Keratinocyte (primary cell): ENCODE results near the gene REPIN1. TPM values are rescaled to one million over a fixed set of nuclear protein-coding genes. Genes with fewer than 3 reads are reported as not detected.
A peak's percentile ranks its signal among the peaks of the same experiment; 100 is the strongest.

Source experiments
- DNase-seq: peaks from one replicate; pipeline ENCODE4 v3.0.0-alpha.2; 2011; ENCODE audit warnings: low read depth, missing footprints, low spot score
- FAIRE-seq: peaks from 2 replicates; lab custom pipeline; 2011; peaks lifted over from hg19 to GRCh38; lab: Jason Lieb, UNC
- H2AFZ ChIP-seq: 2 replicates; pipeline ENCODE4 v1.6.0; 2012; ENCODE audit warnings: low read length, control low read depth, inconsistent platforms; ENCODE audit not compliant: control insufficient read depth
- H3K27ac ChIP-seq: 2 replicates; pipeline ENCODE4 v1.5.1; 2011; ENCODE audit warnings: low read length; ENCODE audit not compliant: control insufficient read depth, insufficient read depth
- H3K27me3 ChIP-seq: 3 replicates; pipeline ENCODE4 v1.6.0; 2011; ENCODE audit warnings: low read length; ENCODE audit not compliant: control insufficient read depth, insufficient read depth; ENCODE audit errors: extremely low read depth
- H3K36me3 ChIP-seq, 2 experiments: 2 replicates in 1 of 2; 3 replicates in 1 of 2; pipeline ENCODE4 v1.5.1; 2011; ENCODE audit warnings: low read length in 2 of 2, mild to moderate bottlenecking in 1 of 2; ENCODE audit not compliant: control insufficient read depth in 2 of 2, insufficient read depth in 2 of 2; ENCODE audit errors: extremely low read depth in 1 of 2
- H3K4me1 ChIP-seq: 3 replicates; pipeline ENCODE4 v1.5.1; 2011; ENCODE audit warnings: low read length; ENCODE audit not compliant: control insufficient read depth, insufficient read depth; ENCODE audit errors: extremely low read depth
- H3K4me2 ChIP-seq: 3 replicates; pipeline ENCODE4 v1.6.0; 2011; ENCODE audit warnings: low read depth, low read length; ENCODE audit not compliant: control insufficient read depth, insufficient read depth; ENCODE audit errors: extremely low read depth
- H3K4me3 ChIP-seq, 3 experiments: fragments of 200-600 bp in 1 of 3; sonication (generic) in 1 of 3; 2 replicates in 2 of 3; 3 replicates in 1 of 3; pipeline ENCODE4 v1.5.1; 2011 to 2016; ENCODE audit warnings: low read length in 3 of 3, mild to moderate bottlenecking in 3 of 3, control low read depth in 2 of 3, inconsistent platforms in 1 of 3, low read depth in 1 of 3, mixed read lengths in 1 of 3, mixed run types in 1 of 3, moderate library complexity in 1 of 3; ENCODE audit not compliant: control insufficient read depth in 2 of 3, insufficient read depth in 2 of 3; ENCODE audit errors: extremely low read depth in 1 of 3
- H3K79me2 ChIP-seq: 2 replicates; pipeline ENCODE4 v1.6.0; 2012; ENCODE audit warnings: low read length; ENCODE audit not compliant: control insufficient read depth, insufficient read depth
- H3K9ac ChIP-seq: 3 replicates; pipeline ENCODE4 v1.6.0; 2011; ENCODE audit warnings: low read length; ENCODE audit not compliant: control insufficient read depth, insufficient read depth; ENCODE audit errors: extremely low read depth
- H3K9me1 ChIP-seq: 3 replicates; pipeline ENCODE4 v1.6.0; 2011; ENCODE audit warnings: low read length; ENCODE audit not compliant: control insufficient read depth, insufficient read depth; ENCODE audit errors: extremely low read depth
- H3K9me3 ChIP-seq: 2 replicates; pipeline ENCODE4 v1.5.1; 2012; ENCODE audit warnings: low read depth, low read length; ENCODE audit not compliant: control insufficient read depth
- H4K20me1 ChIP-seq: 3 replicates; pipeline ENCODE4 v1.6.0; 2011; ENCODE audit warnings: low read length; ENCODE audit not compliant: control insufficient read depth, insufficient read depth; ENCODE audit errors: extremely low read depth
- CTCF ChIP-seq, 3 experiments: IDR thresholded peaks in 1 of 3; conservative IDR thresholded peaks in 1 of 3; optimal IDR thresholded peaks in 1 of 3; 2 replicates in 2 of 3; 3 replicates in 1 of 3; pipeline versions ENCODE3 to v1.5.1; 2011; ENCODE audit warnings: low read length in 3 of 3, mild to moderate bottlenecking in 3 of 3, moderate library complexity in 2 of 3, control low read depth in 1 of 3, inconsistent platforms in 1 of 3; ENCODE audit not compliant: insufficient read depth in 2 of 3; ENCODE audit errors: extremely low read depth in 1 of 3
- EZH2 ChIP-seq: IDR thresholded peaks from one replicate; pipeline ENCODE4 v1.6.1; 2012; ENCODE audit warnings: inconsistent platforms, mild to moderate bottlenecking, low read length, moderate library complexity
- dilution Hi-C: fragments of 300-500 bp; cut with MboI; formaldehyde crosslinking; loops from one replicate; pipeline ENCODE4 v1.7.0; 2020; ENCODE audit warnings: low sequenced_read_pairs; ENCODE audit not compliant: extremely low pct_ligation_motif_present
- polyA plus RNA-seq, 5 experiments: library from polyadenylated mRNA; depleted of rRNA in 3 of 5; stranded (reverse) in 3 of 5; stranded (forward) in 1 of 5; unstranded in 1 of 5; fragments of >200 nt; gene quantifications; 1 replicate in 1 of 5; 2 replicates in 3 of 5; 3 replicates in 1 of 5; pipeline versions ENCODE4 v1.2.1 to v1.2.3, GENCODE V29; 2011 to 2012; ENCODE audit warnings: missing spikeins in 2 of 5, low read depth in 1 of 5, low replicate concordance in 1 of 5

REPIN1 gene
- polyA plus RNA-seq, 1 donor (not counting 4 experiments of a cell fraction or from before 2014, with no cell fraction given): 9.3 TPM

- no peak for DNase-seq
- dilution Hi-C loops: no loop called here
- Histone ChIP-seq H3K4me2 (peak overlapping the region; percentile 90), H4K20me1 (no peaks in the 10 kb centered on the region), H3K36me3 (no peaks in the 10 kb centered on the region), H3K9me3 (no peaks in the 10 kb centered on the region), H3K4me3 (peak overlapping the region in 1 of 3 experiments; percentile 30), H2AFZ (no peak overlapping the region), H3K9ac (no peak overlapping the region), H3K79me2 (peaks cover 5% of the 10 kb centered on the region), H3K9me1 (no peaks in the 10 kb centered on the region), H3K27me3 (no peaks in the 10 kb centered on the region), H3K27ac (no peak overlapping the region), H3K4me1 (peaks cover 22% of the 10 kb centered on the region)
- no peak for FAIRE-seq
- TF ChIP-seq CTCF (optimal IDR thresholded peaks at IDR 0.05 in 1 of 3, IDR thresholded peaks at IDR 0.05 in 1 of 3, conservative IDR thresholded peaks at IDR 0.05 in 1 of 3; ENCODE audit: extremely low read depth in 1 of 3, insufficient read depth in 2 of 3, low read length in 3 of 3) (no peak), EZH2 (no peak)
These were observed 11.8 kb downstream of the REPIN1 start for GRCh38 chr7:150380463-150380862.

GRCh38 chr7:150381096-150381495 lies 12.5 kb downstream of the REPIN1 start:
- H3K9ac ChIP-seq: no peak overlapping the region
- no peaks in the 10 kb centered on the region for H3K36me3 ChIP-seq
- peaks cover 5% of the 10 kb centered on the region for H3K79me2 ChIP-seq
- peaks cover 22% of the 10 kb centered on the region for H3K4me1 ChIP-seq
- no peak overlapping the region for H2AFZ ChIP-seq
- TF ChIP-seq EZH2: no peak
- no peak for TF ChIP-seq CTCF (optimal IDR thresholded peaks at IDR 0.05 in 1 of 3, IDR thresholded peaks at IDR 0.05 in 1 of 3, conservative IDR thresholded peaks at IDR 0.05 in 1 of 3; ENCODE audit: extremely low read depth in 1 of 3, insufficient read depth in 2 of 3, low read length in 3 of 3)
- dilution Hi-C loops: no loop called here
- H3K27me3 ChIP-seq: no peaks in the 10 kb centered on the region
- no peak overlapping the region for H3K4me3 ChIP-seq
- H4K20me1 ChIP-seq: no peaks in the 10 kb centered on the region
- H3K9me1 ChIP-seq: no peaks in the 10 kb centered on the region
- FAIRE-seq: no peak
- no peaks in the 10 kb centered on the region for H3K9me3 ChIP-seq
- peak overlapping the region; percentile 6 for H3K4me2 ChIP-seq
- no peak overlapping the region for H3K27ac ChIP-seq
- no peak for DNase-seq
